Measurements from ENCODE around the gene BLVRB. TPM values are rescaled to one million over a fixed set of nuclear protein-coding genes. Genes with fewer than 3 reads are reported as not detected.
A peak's percentile ranks its signal among the peaks of the same experiment; 100 is the strongest.

BLVRB gene
- total RNA-seq, 1 experiment from 2014 or later, result 113 TPM

DNA sequence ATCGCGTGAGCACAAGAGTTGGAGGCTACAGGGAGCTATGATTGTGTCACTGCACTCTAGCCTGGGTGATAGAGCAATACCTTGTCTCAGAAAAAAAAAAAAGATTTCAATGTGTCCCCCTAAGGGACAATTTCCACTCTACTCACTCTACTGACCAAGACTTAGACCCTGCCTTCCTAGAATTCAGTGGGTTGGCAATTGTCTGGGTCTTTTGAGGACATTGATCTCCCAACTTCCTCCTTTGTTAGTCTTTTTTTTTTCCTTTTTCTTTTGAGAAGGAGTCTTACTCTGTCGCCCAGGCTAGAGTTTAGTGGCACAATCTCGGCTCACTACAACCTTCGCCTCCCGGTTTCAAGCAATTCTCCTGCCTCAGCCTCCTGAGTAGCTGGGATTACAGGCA is 3.5 kb upstream of the BLVRB start (continued):
- TF ChIP-seq, protein P1, sequence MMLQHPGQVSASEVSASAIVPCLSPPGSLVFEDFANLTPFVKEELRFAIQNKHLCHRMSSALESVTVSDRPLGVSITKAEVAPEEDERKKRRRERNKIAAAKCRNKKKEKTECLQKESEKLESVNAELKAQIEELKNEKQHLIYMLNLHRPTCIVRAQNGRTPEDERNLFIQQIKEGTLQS (IDR thresholded peaks at IDR 0.05), result no peak
- TF ChIP-seq EZH2 (IDR thresholded peaks at IDR 0.05), result no peak
- TF ChIP-seq EGR1 (IDR thresholded peaks at IDR 0.05; ENCODE audit: low read depth), result no peak

- ChIA-PET POLR2A (no interaction called here), RAD21 (ENCODE audit: low non-redundant PET in 1 of 2, low total read pairs in 2 of 2, uncharacterized antibody in 2 of 2, unreplicated experiment in 2 of 2) (no interaction called here), CTCF (no interaction called here)
- H3K79me2 ChIP-seq (ENCODE audit: insufficient read depth, low read length), result peaks cover 9% of the 10 kb centered on the region; the same call in 1 of the 2 replicates
- peak within 1 kb of the TSS; percentile 94 for H3K4me2 ChIP-seq (ENCODE audit: low read length)
- DNase-seq (ENCODE audit: low read depth, low spot score) (no peak), ATAC-seq (no peak)
- no peaks in the 10 kb centered on the region for H3K9me3 ChIP-seq (ENCODE audit: control insufficient read depth in 1 of 2, insufficient read depth in 1 of 2, low read depth in 1 of 2, low read length in 2 of 2)
- TF ChIP-seq POLR2A (IDR thresholded peaks at IDR 0.05; ENCODE audit: borderline replicate concordance, extremely low read depth, insufficient read depth, insufficient read length) (no peak), ZNF274 (IDR thresholded peaks at IDR 0.05; ENCODE audit: low read depth, low read length) (no peak), EZH2phosphoT487 (IDR thresholded peaks at IDR 0.05; ENCODE audit: borderline replicate concordance) (no peak), CBX3 (IDR thresholded peaks at IDR 0.05; ENCODE audit: low read depth) (no peak)
- TF ChIP-seq, protein P1 (IDR thresholded peaks at IDR 0.05), result no peak
- H3K36me3 ChIP-seq (ENCODE audit: control insufficient read depth in 1 of 2, insufficient read depth in 2 of 2, low read length in 2 of 2), result no peaks in the 10 kb centered on the region
- H3K27me3 ChIP-seq (ENCODE audit: insufficient read depth, low read length), result no peaks in the 10 kb centered on the region
- H3K9me2 ChIP-seq (ENCODE audit: insufficient read depth), result no peaks in the 10 kb centered on the region
- peak within 1 kb of the TSS; percentile 94 for H3K9ac ChIP-seq (ENCODE audit: low read length)
- intact Hi-C loops (cut with micrococcal nuclease), result no loop called here
- no peak within 1 kb of the TSS for H2AFZ ChIP-seq (ENCODE audit: low read depth, low read length, poor library complexity, severe bottlenecking)
- H3K4me1 ChIP-seq (ENCODE audit: control insufficient read depth in 1 of 2, insufficient read depth in 2 of 2, low read length in 2 of 2), result peaks cover 13 to 34% of the 10 kb centered on the region in 2 experiments
- peak within 1 kb of the TSS; percentile 42 to 95 for H3K4me3 ChIP-seq (replicated peaks in 1 of 2; ENCODE audit: low read depth in 1 of 2, low read length in 2 of 2)
- H4K20me1 ChIP-seq (ENCODE audit: insufficient read depth), result no peaks in the 10 kb centered on the region
- peak within 1 kb of the TSS; percentile 50; the same call in 1 of the 2 replicates for H3K27ac ChIP-seq (ENCODE audit: low read depth, low read length)
- no TSS peak for BruUV-seq (replicated peaks)
Measured at GRCh38 chr19:40466985-40467734, 1.6 kb upstream of the BLVRB start, which contains the start of gene SPTBN4. TSS of gene SPTBN4 (plus strand) at chr19:40467001. CDS start at chr19:40472622, 5,621 bp downstream.
